ENCODE measurements around the gene GCHFR. TPM values are rescaled to one million over a fixed set of nuclear protein-coding genes. Genes with fewer than 3 reads are reported as not detected.

Gene GCHFR
- total RNA-seq, 1 experiment from 2014 or later = 1.5 TPM

DNA sequence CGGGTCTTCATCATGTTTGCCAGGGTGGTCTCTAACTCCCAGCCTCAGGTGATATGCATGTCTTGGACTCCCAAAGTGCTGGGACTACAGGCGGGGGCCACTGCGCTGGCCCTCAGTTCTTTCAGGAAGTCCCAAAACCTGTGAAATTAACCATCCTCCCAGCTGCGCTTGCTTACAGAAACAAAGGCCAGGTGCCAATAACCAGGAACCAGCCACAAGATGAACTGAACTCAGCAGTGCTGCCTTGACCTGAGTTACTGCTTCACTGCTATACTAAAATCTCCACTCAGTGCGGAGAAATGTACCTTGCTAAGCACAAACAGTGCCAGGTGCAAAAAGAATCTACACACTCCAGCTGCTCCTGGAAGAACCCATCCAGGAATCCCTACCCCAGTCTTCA is 3.9 kb upstream of the GCHFR start:
- ATAC-seq (no peak), DNase-seq (ENCODE audit: low read depth, low spot score) (no peak)
- Histone ChIP-seq H4K20me1 (ENCODE audit: insufficient read depth) (no peaks in the 10 kb centered on the region), H3K9me2 (ENCODE audit: insufficient read depth) (no peaks in the 10 kb centered on the region), H3K27me3 (ENCODE audit: insufficient read depth, low read length) (no peaks in the 10 kb centered on the region), H3K79me2 (ENCODE audit: insufficient read depth, low read length) (no peaks in the 10 kb centered on the region; the same call in 1 of the 2 replicates), H3K36me3 (ENCODE audit: control insufficient read depth in 1 of 2, insufficient read depth in 2 of 2, low read length in 2 of 2) (no peaks in the 10 kb centered on the region), H3K4me3 (replicated peaks in 1 of 2; ENCODE audit: low read depth in 1 of 2, low read length in 2 of 2) (no peak overlapping the region), H3K9me3 (ENCODE audit: control insufficient read depth in 1 of 2, insufficient read depth in 1 of 2, low read depth in 1 of 2, low read length in 2 of 2) (no peaks in the 10 kb centered on the region), H3K4me2 (ENCODE audit: low read length) (no peak overlapping the region), H3K4me1 (ENCODE audit: control insufficient read depth in 1 of 2, insufficient read depth in 2 of 2, low read length in 2 of 2) (peaks cover 24 to 32% of the 10 kb centered on the region in 2 experiments), H3K9ac (ENCODE audit: low read length) (no peak overlapping the region), H2AFZ (ENCODE audit: low read depth, low read length, poor library complexity, severe bottlenecking) (no peak overlapping the region), H3K27ac (ENCODE audit: low read depth, low read length) (no peak overlapping the region)
- ChIA-PET CTCF (no interaction called here), RAD21 (ENCODE audit: low non-redundant PET in 1 of 2, low total read pairs in 2 of 2, uncharacterized antibody in 2 of 2, unreplicated experiment in 2 of 2) (no interaction called here), POLR2A (no interaction called here)
- intact Hi-C loops (cut with micrococcal nuclease) = no loop called here
- TF ChIP-seq CBX3 (IDR thresholded peaks at IDR 0.05; ENCODE audit: low read depth) = no peak
- TF ChIP-seq, protein P1, sequence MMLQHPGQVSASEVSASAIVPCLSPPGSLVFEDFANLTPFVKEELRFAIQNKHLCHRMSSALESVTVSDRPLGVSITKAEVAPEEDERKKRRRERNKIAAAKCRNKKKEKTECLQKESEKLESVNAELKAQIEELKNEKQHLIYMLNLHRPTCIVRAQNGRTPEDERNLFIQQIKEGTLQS (IDR thresholded peaks at IDR 0.05) = no peak
- TF ChIP-seq ZFX (IDR thresholded peaks at IDR 0.05) = no peak
- no peak for TF ChIP-seq ZNF274 (IDR thresholded peaks at IDR 0.05; ENCODE audit: low read depth, low read length)
- TF ChIP-seq TCF7L2 (IDR thresholded peaks at IDR 0.05; ENCODE audit: borderline replicate concordance, extremely low read depth, insufficient read depth, insufficient read length) = no peak
- TF ChIP-seq, protein P2, sequence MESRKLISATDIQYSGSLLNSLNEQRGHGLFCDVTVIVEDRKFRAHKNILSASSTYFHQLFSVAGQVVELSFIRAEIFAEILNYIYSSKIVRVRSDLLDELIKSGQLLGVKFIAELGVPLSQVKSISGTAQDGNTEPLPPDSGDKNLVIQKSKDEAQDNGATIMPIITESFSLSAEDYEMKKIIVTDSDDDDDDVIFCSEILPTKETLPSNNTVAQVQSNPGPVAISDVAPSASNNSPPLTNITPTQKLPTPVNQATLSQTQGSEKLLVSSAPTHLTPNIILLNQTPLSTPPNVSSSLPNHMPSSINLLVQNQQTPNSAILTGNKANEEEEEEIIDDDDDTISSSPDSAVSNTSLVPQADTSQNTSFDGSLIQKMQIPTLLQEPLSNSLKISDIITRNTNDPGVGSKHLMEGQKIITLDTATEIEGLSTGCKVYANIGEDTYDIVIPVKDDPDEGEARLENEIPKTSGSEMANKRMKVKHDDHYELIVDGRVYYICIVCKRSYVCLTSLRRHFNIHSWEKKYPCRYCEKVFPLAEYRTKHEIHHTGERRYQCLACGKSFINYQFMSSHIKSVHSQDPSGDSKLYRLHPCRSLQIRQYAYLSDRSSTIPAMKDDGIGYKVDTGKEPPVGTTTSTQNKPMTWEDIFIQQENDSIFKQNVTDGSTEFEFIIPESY (IDR thresholded peaks at IDR 0.05; ENCODE audit: extremely low read depth, insufficient replicate concordance, low read length) = no peak
- no peak for TF ChIP-seq ELF1 (IDR thresholded peaks at IDR 0.05; ENCODE audit: borderline replicate concordance, low read depth)
- TF ChIP-seq SRF (IDR thresholded peaks at IDR 0.05; ENCODE audit: low read depth) = no peak
- no peak for TF ChIP-seq YY1 (IDR thresholded peaks at IDR 0.05; ENCODE audit: extremely low read depth, insufficient replicate concordance, low read depth, low read length)
- no peak for TF ChIP-seq JUND (IDR thresholded peaks at IDR 0.05)
- no peak for TF ChIP-seq FOSL1 (IDR thresholded peaks at IDR 0.05; ENCODE audit: low read depth)
- TF ChIP-seq, protein P3, sequence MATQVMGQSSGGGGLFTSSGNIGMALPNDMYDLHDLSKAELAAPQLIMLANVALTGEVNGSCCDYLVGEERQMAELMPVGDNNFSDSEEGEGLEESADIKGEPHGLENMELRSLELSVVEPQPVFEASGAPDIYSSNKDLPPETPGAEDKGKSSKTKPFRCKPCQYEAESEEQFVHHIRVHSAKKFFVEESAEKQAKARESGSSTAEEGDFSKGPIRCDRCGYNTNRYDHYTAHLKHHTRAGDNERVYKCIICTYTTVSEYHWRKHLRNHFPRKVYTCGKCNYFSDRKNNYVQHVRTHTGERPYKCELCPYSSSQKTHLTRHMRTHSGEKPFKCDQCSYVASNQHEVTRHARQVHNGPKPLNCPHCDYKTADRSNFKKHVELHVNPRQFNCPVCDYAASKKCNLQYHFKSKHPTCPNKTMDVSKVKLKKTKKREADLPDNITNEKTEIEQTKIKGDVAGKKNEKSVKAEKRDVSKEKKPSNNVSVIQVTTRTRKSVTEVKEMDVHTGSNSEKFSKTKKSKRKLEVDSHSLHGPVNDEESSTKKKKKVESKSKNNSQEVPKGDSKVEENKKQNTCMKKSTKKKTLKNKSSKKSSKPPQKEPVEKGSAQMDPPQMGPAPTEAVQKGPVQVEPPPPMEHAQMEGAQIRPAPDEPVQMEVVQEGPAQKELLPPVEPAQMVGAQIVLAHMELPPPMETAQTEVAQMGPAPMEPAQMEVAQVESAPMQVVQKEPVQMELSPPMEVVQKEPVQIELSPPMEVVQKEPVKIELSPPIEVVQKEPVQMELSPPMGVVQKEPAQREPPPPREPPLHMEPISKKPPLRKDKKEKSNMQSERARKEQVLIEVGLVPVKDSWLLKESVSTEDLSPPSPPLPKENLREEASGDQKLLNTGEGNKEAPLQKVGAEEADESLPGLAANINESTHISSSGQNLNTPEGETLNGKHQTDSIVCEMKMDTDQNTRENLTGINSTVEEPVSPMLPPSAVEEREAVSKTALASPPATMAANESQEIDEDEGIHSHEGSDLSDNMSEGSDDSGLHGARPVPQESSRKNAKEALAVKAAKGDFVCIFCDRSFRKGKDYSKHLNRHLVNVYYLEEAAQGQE (IDR thresholded peaks at IDR 0.05; ENCODE audit: low read depth) = no peak
- no peak for TF ChIP-seq EZH2phosphoT487 (IDR thresholded peaks at IDR 0.05; ENCODE audit: borderline replicate concordance)
- BruUV-seq (replicated peaks) = no TSS peak

Data from HCT116 (cell line).